Chondrocyte (in vitro differentiated cells): ENCODE data around the gene TRAM1L1. TPM values are rescaled to one million over a fixed set of nuclear protein-coding genes. Genes with fewer than 3 reads are reported as not detected.

Experiments
- DNase-seq: peaks from one replicate; pipeline ENCODE4 v3.0.0; 2021; ENCODE audit warnings: mixed read lengths, low spot score
- H3K27ac Mint-ChIP-seq: one replicate; pipeline ENCODE4 v1.8.0; 2021; ENCODE audit warnings: mild to moderate bottlenecking, moderate library complexity, mixed read lengths; ENCODE audit not compliant: unreplicated experiment
- H3K27me3 Mint-ChIP-seq: 2 replicates; pipeline ENCODE4 v1.8.0; 2021; ENCODE audit warnings: low read depth, mixed read lengths
- H3K36me3 Mint-ChIP-seq: 2 replicates; pipeline ENCODE4 v1.8.0; 2021; ENCODE audit warnings: low read depth, mixed read lengths
- H3K4me1 Mint-ChIP-seq: 2 replicates; pipeline ENCODE4 v1.8.0; 2021; ENCODE audit warnings: low read depth, mild to moderate bottlenecking, mixed read lengths
- H3K4me3 Mint-ChIP-seq: one replicate; pipeline ENCODE4 v1.8.0; 2021; ENCODE audit warnings: mild to moderate bottlenecking, moderate library complexity, mixed read lengths; ENCODE audit not compliant: unreplicated experiment
- H3K9me3 Mint-ChIP-seq: 2 replicates; pipeline ENCODE4 v1.8.0; 2021; ENCODE audit warnings: low read depth, mixed read lengths
- long read RNA-seq: library from polyadenylated mRNA; stranded (forward); transcript quantifications from one replicate; pipeline ENCODE4 v2.0.0, GENCODE V29; 2021
- total RNA-seq: library from RNA; stranded (reverse); gene quantifications from 3 replicates; pipeline ENCODE4 v1.2.1, GENCODE V29; 2021
- TF ChIP-seq, protein P1 (sequence below): fragments of 200-600 bp; sonication (generic); IDR thresholded peaks from 2 replicates; pipeline ENCODE4 v1.5.0; 2021; ENCODE audit warnings: antibody characterized with exemption, mild to moderate bottlenecking, moderate library complexity

TRAM1L1 gene
- 4.1 to 5.0 TPM (median 4.2 TPM) in 3 replicates for total RNA-seq
- long read RNA-seq, transcript TRAM1L1-201 (1 exons, 2,023 nt), result major isoform, 9 of 10 reads
- long read RNA-seq, partial matches to known transcripts, result 0 of 10 reads
- long read RNA-seq, other reads (novel, unspliced or antisense), result 1 of 10 reads

DNA sequence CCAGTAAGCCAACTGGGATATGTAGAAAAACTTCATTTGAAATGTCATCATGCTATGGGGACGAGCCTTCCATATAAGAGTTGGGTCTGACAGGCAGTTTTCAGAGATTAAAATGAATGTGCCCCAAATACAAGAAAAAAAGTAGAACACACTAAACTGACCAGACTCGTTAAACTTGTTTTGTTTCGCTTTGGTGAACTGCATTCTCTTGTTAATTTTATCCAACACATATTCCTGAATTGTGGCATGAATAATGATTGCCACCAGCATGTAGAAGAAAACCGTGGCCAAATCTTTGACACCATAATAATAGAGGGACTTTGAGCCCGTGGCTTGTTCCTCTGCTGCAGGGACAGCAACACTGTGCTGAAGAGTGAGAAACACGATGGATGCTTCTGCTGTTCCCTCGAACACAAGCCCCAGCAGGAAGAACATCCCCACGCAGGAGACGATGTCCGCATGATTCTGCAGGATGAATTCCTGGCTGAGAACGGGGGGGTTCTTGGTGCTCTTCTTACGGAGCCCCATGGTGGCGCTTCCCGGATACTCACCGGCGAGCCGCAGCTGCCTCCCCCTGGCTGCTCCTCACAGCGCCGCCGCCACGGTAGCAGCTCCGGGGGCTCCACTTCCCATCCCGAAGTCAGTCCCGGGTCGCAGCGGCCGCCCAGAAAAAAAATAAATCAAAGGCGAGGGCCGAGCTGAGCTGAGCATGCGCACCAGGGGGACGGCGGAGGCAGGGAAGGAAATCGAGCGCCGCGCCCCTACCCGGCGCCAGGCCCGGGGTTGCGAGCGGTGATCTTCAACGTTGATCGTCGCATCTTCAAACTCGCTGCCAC, at the start of gene TRAM1L1:
TSS of gene TRAM1L1 (minus strand) at position 711 of the 836 bp plus-strand sequence. CDS start at position 528, 183 bp downstream.
- Mint-ChIP-seq H3K27me3 (no peaks in the 10 kb centered on the region), H3K4me3 (peak within 1 kb of the TSS; percentile 76), H3K27ac (peak within 1 kb of the TSS; percentile 86), H3K4me1 (peaks cover 17% of the 10 kb centered on the region), H3K9me3 (peaks cover 17% of the 10 kb centered on the region), H3K36me3 (peaks cover 5% of the 10 kb centered on the region)
- TF ChIP-seq, protein P1, sequence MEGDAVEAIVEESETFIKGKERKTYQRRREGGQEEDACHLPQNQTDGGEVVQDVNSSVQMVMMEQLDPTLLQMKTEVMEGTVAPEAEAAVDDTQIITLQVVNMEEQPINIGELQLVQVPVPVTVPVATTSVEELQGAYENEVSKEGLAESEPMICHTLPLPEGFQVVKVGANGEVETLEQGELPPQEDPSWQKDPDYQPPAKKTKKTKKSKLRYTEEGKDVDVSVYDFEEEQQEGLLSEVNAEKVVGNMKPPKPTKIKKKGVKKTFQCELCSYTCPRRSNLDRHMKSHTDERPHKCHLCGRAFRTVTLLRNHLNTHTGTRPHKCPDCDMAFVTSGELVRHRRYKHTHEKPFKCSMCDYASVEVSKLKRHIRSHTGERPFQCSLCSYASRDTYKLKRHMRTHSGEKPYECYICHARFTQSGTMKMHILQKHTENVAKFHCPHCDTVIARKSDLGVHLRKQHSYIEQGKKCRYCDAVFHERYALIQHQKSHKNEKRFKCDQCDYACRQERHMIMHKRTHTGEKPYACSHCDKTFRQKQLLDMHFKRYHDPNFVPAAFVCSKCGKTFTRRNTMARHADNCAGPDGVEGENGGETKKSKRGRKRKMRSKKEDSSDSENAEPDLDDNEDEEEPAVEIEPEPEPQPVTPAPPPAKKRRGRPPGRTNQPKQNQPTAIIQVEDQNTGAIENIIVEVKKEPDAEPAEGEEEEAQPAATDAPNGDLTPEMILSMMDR, result peak; percentile 65
- peak; percentile 75 for DNase-seq

DNA sequence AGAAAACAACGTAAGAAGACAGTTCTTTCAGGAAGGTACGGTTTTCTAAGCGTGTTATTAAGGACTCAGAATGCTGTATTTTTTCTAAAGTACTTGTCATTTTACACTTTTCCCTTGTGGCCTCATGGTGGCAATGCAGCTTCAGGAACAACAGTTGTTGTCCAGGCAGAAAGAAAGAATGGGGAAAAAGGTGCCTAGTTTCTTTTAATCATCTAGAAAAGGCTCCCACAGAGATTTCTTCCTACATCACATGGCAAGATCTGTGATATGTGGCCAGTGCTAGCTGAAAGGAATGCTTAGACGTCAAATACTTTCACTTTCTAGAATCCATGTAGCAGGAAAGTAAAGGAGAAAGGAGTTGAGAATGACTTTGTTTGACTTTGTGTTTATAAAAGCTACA, 49.0 kb upstream of the TRAM1L1 start:
- peaks cover 9% of the 10 kb centered on the region for H3K4me1 Mint-ChIP-seq
- DNase-seq, result no peak
- TF ChIP-seq, protein P1, result peak; percentile 86
- no peaks in the 10 kb centered on the region for H3K27me3 Mint-ChIP-seq
- peak overlapping the region; percentile 46 for H3K4me3 Mint-ChIP-seq
- H3K9me3 Mint-ChIP-seq, result peaks cover 19% of the 10 kb centered on the region
- H3K27ac Mint-ChIP-seq, result no peak overlapping the region
- peaks cover 7% of the 10 kb centered on the region for H3K36me3 Mint-ChIP-seq

DNA sequence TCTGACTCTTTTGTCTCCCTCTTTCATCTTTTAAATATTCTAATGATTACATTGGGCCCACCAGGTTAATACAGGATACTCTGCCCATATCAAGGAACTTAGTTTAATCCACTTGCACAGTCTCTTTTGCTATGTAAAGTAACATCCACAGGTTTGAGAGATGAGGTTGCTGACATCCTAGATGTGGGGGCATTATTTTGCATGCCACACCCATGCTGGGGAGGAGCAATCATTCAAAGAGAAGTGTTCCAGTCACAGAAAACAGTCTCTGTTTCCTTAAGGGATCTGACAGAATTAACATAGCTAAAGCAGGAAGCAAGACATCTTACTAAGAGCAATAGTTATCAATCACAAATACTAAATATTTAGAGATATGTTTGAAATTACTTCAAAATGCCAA, 11.5 kb upstream of the TRAM1L1 start:
- no peaks in the 10 kb centered on the region for H3K36me3 Mint-ChIP-seq
- DNase-seq, result no peak
- H3K27ac Mint-ChIP-seq, result no peak overlapping the region
- no peak overlapping the region for H3K4me3 Mint-ChIP-seq
- H3K27me3 Mint-ChIP-seq, result no peaks in the 10 kb centered on the region
- H3K4me1 Mint-ChIP-seq, result peaks cover 21% of the 10 kb centered on the region
- TF ChIP-seq, protein P1, result no peak
- H3K9me3 Mint-ChIP-seq, result peaks cover 3% of the 10 kb centered on the region

DNA sequence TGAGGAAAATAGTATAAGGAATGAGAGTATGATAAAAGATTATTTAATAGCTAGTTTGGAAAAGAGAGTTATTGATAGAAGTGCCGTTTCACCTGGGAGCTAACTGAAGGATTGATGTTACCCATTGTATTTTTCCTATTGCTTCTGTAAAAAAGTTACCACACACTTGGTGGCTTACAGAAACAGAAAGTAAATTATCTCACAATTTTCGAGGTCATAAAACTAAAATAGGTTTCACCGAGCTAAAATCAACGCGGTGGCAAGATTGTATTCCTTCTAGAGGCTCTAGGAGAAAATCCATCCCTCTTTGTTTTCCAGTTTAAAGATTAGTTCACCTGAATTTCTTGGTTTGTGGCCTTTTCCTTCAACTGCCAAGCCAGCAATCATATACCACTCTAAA, 11.1 kb upstream of the TRAM1L1 start:
- no peak overlapping the region for H3K4me3 Mint-ChIP-seq
- no peak for DNase-seq
- no peaks in the 10 kb centered on the region for H3K27me3 Mint-ChIP-seq
- TF ChIP-seq, protein P1, result no peak
- no peak overlapping the region for H3K27ac Mint-ChIP-seq
- H3K36me3 Mint-ChIP-seq, result no peaks in the 10 kb centered on the region
- H3K4me1 Mint-ChIP-seq, result peaks cover 20% of the 10 kb centered on the region
- peaks cover 3% of the 10 kb centered on the region for H3K9me3 Mint-ChIP-seq

DNA sequence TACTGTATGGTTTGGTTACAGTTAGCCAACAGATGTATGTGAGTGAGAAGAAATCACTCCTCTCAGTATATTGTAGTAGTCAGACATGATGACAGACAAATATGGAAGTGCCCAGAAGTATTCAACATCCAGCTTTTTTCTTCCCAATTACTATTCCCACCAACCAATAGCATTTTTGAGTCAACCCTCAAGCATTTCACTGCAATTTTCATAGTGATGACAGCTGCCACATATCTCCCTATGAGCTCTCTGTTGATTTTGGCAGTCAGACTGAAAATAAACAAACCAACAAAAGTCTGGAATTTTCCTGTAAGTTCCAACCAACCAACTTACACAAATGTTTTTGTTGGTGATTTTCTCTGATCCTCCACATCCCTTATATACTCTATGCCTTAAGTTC, 8.2 kb upstream of the TRAM1L1 start:
- Mint-ChIP-seq H3K4me3 (no peak overlapping the region), H3K36me3 (no peaks in the 10 kb centered on the region), H3K9me3 (peaks cover 3% of the 10 kb centered on the region), H3K27me3 (no peaks in the 10 kb centered on the region), H3K4me1 (peaks cover 18% of the 10 kb centered on the region), H3K27ac (peak overlapping the region; percentile 73)
- TF ChIP-seq, protein P1, result no peak
- DNase-seq, result no peak
